WTC11 (cell line): ENCODE data around the gene TSC22D4. TPM values are rescaled to one million over a fixed set of nuclear protein-coding genes. Genes with fewer than 3 reads are reported as not detected.

Source experiments
- ATAC-seq: fragments of 200-7000 bp; cut with Tn5 transposase; 2 replicates; pipeline ENCODE4 v1.10.0; 2021; ENCODE audit warnings: mild to moderate bottlenecking, moderate library complexity
- CTCF ChIA-PET: fragments of 300-600 bp; sonication (Branson Sonifier 250); formaldehyde crosslinking; loops from one replicate; lab custom pipeline; 2021; ENCODE audit warnings: antibody characterized with exemption; lab: Charles Lee
- POLR2A ChIA-PET: fragments of 350-600 bp; sonication (Branson Sonifier 250); formaldehyde crosslinking; loops from one replicate; lab custom pipeline; 2021; ENCODE audit warnings: antibody characterized with exemption; lab: Charles Lee
- DNase-seq: peaks from one replicate; pipeline ENCODE4 v3.0.0; 2021; ENCODE audit warnings: low spot score
- H3K27ac Mint-ChIP-seq: 2 replicates; pipeline ENCODE4 v1.8.0; 2021; ENCODE audit warnings: mixed read lengths
- H3K27me3 Mint-ChIP-seq: 2 replicates; pipeline ENCODE4 v1.8.0; 2021; ENCODE audit warnings: low read depth, mild to moderate bottlenecking, moderate library complexity, mixed read lengths
- H3K36me3 Mint-ChIP-seq: 2 replicates; pipeline ENCODE4 v1.8.0; 2021; ENCODE audit warnings: mixed read lengths
- H3K4me1 Mint-ChIP-seq: 2 replicates; pipeline ENCODE4 v1.8.0; 2022; ENCODE audit warnings: mixed read lengths
- H3K4me3 Mint-ChIP-seq: 2 replicates; pipeline ENCODE4 v1.8.0; 2021; ENCODE audit warnings: mild to moderate bottlenecking, moderate library complexity, mixed read lengths
- H3K9me3 Mint-ChIP-seq: 2 replicates; pipeline ENCODE4 v1.8.0; 2021; ENCODE audit warnings: mixed read lengths
- ATF6 ChIP-seq: sonication (generic); formaldehyde crosslinking; IDR thresholded peaks from 2 replicates; pipeline ENCODE4 v1.8.1; 2023; ENCODE audit warnings: mild to moderate bottlenecking, missing genetic modification reagents
- CBFB ChIP-seq: sonication (generic); formaldehyde crosslinking; IDR thresholded peaks from 2 replicates; pipeline ENCODE4 v1.8.1; 2022; ENCODE audit warnings: mild to moderate bottlenecking, low read depth, missing genetic modification reagents
- GABPB1 ChIP-seq: sonication (generic); formaldehyde crosslinking; IDR thresholded peaks from 2 replicates; pipeline ENCODE4 v1.8.1; 2023; ENCODE audit warnings: mild to moderate bottlenecking, missing genetic modification reagents
- GTF2I ChIP-seq: fragments of 250-450 bp; sonication (Bioruptor Pico); conservative IDR thresholded peaks from 2 replicates; pipeline ENCODE4 v1.4.0; 2021; ENCODE audit warnings: mild to moderate bottlenecking
- IRF1 ChIP-seq: sonication (generic); formaldehyde crosslinking; IDR thresholded peaks from 2 replicates; pipeline ENCODE4 v1.8.0; 2023; ENCODE audit warnings: missing genetic modification reagents
- JAZF1 ChIP-seq: fragments of 250-450 bp; sonication (Bioruptor Pico); IDR thresholded peaks from 2 replicates; pipeline ENCODE4 v1.9.0; 2021; ENCODE audit warnings: moderate library complexity, mild to moderate bottlenecking, inconsistent platforms
- MXD4 ChIP-seq: fragments of 250-450 bp; sonication (Bioruptor Pico); IDR thresholded peaks from 2 replicates; pipeline ENCODE4 v1.8.0; 2021; ENCODE audit warnings: mild to moderate bottlenecking, moderate library complexity, borderline replicate concordance
- NR2C2 ChIP-seq: sonication (generic); formaldehyde crosslinking; IDR thresholded peaks from 2 replicates; pipeline ENCODE4 v1.8.0; 2022; ENCODE audit warnings: mild to moderate bottlenecking, missing genetic modification reagents
- PREB ChIP-seq: sonication (generic); formaldehyde crosslinking; IDR thresholded peaks from 2 replicates; pipeline ENCODE4 v1.8.1; 2022; ENCODE audit warnings: mild to moderate bottlenecking, missing genetic modification reagents, moderate library complexity, borderline replicate concordance
- SMAD4 ChIP-seq: sonication (generic); formaldehyde crosslinking; IDR thresholded peaks from 2 replicates; pipeline ENCODE4 v1.8.0; 2022; ENCODE audit warnings: mild to moderate bottlenecking, missing genetic modification reagents
- ZMAT4 ChIP-seq: fragments of 250-450 bp; sonication (Bioruptor Pico); IDR thresholded peaks from 2 replicates; pipeline ENCODE4 v1.9.0; 2021; ENCODE audit warnings: mild to moderate bottlenecking
- ZNF219 ChIP-seq: sonication (generic); formaldehyde crosslinking; IDR thresholded peaks from 2 replicates; pipeline ENCODE4 v1.8.0; 2023; ENCODE audit warnings: missing genetic modification reagents, mild to moderate bottlenecking, borderline replicate concordance
- ZNF671 ChIP-seq: fragments of 250-450 bp; sonication (Bioruptor Pico); IDR thresholded peaks from 2 replicates; pipeline ENCODE4 v1.8.0; 2021; ENCODE audit warnings: mild to moderate bottlenecking
- total RNA-seq: library from RNA; stranded (reverse); gene quantifications from 3 replicates; pipeline ENCODE4 v1.2.3, GENCODE V29; 2021
- TF ChIP-seq, protein P1 (sequence below): fragments of 250-450 bp; sonication (Bioruptor Pico); IDR thresholded peaks from 2 replicates; pipeline ENCODE4 v1.9.0; 2021; ENCODE audit warnings: mild to moderate bottlenecking, borderline replicate concordance
- TF ChIP-seq, protein P2 (sequence below): fragments of 250-450 bp; sonication (Bioruptor Pico); conservative IDR thresholded peaks from 2 replicates; pipeline ENCODE4 v1.9.0; 2021; ENCODE audit warnings: mild to moderate bottlenecking
- TF ChIP-seq, protein P3 (sequence below): sonication (generic); formaldehyde crosslinking; IDR thresholded peaks from 2 replicates; pipeline ENCODE4 v1.8.0; 2022; ENCODE audit warnings: mild to moderate bottlenecking, missing genetic modification reagents
- TF ChIP-seq, protein P4 (sequence below): sonication (generic); formaldehyde crosslinking; IDR thresholded peaks from 2 replicates; pipeline ENCODE4 v1.8.1; 2023; ENCODE audit warnings: mild to moderate bottlenecking, missing genetic modification reagents, borderline replicate concordance
- TF ChIP-seq, protein P5 (sequence below): sonication (generic); formaldehyde crosslinking; IDR thresholded peaks from 2 replicates; pipeline ENCODE4 v1.8.1; 2023; ENCODE audit warnings: mild to moderate bottlenecking, moderate library complexity, missing genetic modification reagents

The TSC22D4 gene
- total RNA-seq, 1 experiment from 2014 or later, result 34.5 TPM

- ChIA-PET CTCF (interaction anchor here (2.1 kb wide), 1 partner anchor 11 kb away, joined by 6 read pairs; no protein-coding TSS in a partner anchor), POLR2A (interaction anchor here (1.0 kb wide), 1 partner anchor 9 kb away, joined by 3 read pairs; the partner anchor contains the start of gene ZCWPW1)
- no peak for DNase-seq
- Mint-ChIP-seq H3K9me3 (no peaks in the 10 kb centered on the region), H3K4me3 (no peak overlapping the region), H3K4me1 (no peaks in the 10 kb centered on the region), H3K36me3 (no peaks in the 10 kb centered on the region), H3K27me3 (peaks cover 6% of the 10 kb centered on the region), H3K27ac (no peak overlapping the region)
- TF ChIP-seq GABPB1 (no peak), MXD4 (no peak), PREB (no peak), ZNF671 (no peak), ZNF219 (no peak), GTF2I (CRISPR knock-in tag) (no peak), SMAD4 (no peak), CBFB (no peak), ZMAT4 (CRISPR knock-in tag) (no peak), ATF6 (CRISPR knock-in tag) (no peak), JAZF1 (CRISPR knock-in tag) (no peak), NR2C2 (no peak), IRF1 (CRISPR knock-in tag) (no peak)
- TF ChIP-seq, protein P1, sequence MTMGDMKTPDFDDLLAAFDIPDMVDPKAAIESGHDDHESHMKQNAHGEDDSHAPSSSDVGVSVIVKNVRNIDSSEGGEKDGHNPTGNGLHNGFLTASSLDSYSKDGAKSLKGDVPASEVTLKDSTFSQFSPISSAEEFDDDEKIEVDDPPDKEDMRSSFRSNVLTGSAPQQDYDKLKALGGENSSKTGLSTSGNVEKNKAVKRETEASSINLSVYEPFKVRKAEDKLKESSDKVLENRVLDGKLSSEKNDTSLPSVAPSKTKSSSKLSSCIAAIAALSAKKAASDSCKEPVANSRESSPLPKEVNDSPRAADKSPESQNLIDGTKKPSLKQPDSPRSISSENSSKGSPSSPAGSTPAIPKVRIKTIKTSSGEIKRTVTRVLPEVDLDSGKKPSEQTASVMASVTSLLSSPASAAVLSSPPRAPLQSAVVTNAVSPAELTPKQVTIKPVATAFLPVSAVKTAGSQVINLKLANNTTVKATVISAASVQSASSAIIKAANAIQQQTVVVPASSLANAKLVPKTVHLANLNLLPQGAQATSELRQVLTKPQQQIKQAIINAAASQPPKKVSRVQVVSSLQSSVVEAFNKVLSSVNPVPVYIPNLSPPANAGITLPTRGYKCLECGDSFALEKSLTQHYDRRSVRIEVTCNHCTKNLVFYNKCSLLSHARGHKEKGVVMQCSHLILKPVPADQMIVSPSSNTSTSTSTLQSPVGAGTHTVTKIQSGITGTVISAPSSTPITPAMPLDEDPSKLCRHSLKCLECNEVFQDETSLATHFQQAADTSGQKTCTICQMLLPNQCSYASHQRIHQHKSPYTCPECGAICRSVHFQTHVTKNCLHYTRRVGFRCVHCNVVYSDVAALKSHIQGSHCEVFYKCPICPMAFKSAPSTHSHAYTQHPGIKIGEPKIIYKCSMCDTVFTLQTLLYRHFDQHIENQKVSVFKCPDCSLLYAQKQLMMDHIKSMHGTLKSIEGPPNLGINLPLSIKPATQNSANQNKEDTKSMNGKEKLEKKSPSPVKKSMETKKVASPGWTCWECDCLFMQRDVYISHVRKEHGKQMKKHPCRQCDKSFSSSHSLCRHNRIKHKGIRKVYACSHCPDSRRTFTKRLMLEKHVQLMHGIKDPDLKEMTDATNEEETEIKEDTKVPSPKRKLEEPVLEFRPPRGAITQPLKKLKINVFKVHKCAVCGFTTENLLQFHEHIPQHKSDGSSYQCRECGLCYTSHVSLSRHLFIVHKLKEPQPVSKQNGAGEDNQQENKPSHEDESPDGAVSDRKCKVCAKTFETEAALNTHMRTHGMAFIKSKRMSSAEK (CRISPR knock-in tag), result no peak
- TF ChIP-seq, protein P2, sequence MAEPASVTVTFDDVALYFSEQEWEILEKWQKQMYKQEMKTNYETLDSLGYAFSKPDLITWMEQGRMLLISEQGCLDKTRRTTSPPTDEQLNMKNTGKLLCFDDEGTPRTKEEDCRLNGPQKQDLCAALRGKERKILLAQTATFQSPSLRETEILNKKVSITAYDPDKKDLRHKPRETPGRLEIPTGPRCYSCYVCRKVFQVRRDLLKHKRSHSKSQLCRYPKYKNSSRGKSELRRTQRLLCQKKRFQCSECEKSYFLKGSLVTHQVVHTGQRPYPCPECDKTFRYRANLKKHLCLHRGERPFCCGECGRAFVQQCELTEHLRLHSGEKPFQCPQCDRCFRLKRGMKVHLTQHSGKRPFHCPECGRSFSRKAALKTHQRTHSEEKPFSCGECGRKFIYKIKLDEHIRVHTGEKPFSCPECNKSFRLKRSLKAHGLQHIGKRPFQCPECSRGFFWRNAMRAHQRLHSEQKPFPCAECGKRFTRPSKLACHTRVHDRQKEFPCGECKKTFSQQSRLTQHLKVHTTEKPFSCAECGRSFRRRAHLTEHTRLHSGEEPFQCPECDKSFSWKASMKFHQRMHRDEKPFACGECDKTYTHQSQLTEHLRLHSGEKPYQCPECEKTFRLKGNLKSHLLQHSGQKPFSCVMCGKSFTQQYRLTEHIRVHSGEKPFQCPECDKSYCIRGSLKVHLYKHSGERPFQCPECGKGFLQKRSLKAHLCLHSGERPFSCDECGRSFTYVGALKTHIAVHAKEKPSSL (CRISPR knock-in tag), result no peak
- TF ChIP-seq, protein P3, sequence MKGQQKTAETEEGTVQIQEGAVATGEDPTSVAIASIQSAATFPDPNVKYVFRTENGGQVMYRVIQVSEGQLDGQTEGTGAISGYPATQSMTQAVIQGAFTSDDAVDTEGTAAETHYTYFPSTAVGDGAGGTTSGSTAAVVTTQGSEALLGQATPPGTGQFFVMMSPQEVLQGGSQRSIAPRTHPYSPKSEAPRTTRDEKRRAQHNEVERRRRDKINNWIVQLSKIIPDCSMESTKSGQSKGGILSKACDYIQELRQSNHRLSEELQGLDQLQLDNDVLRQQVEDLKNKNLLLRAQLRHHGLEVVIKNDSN, result no peak
- TF ChIP-seq, protein P4, sequence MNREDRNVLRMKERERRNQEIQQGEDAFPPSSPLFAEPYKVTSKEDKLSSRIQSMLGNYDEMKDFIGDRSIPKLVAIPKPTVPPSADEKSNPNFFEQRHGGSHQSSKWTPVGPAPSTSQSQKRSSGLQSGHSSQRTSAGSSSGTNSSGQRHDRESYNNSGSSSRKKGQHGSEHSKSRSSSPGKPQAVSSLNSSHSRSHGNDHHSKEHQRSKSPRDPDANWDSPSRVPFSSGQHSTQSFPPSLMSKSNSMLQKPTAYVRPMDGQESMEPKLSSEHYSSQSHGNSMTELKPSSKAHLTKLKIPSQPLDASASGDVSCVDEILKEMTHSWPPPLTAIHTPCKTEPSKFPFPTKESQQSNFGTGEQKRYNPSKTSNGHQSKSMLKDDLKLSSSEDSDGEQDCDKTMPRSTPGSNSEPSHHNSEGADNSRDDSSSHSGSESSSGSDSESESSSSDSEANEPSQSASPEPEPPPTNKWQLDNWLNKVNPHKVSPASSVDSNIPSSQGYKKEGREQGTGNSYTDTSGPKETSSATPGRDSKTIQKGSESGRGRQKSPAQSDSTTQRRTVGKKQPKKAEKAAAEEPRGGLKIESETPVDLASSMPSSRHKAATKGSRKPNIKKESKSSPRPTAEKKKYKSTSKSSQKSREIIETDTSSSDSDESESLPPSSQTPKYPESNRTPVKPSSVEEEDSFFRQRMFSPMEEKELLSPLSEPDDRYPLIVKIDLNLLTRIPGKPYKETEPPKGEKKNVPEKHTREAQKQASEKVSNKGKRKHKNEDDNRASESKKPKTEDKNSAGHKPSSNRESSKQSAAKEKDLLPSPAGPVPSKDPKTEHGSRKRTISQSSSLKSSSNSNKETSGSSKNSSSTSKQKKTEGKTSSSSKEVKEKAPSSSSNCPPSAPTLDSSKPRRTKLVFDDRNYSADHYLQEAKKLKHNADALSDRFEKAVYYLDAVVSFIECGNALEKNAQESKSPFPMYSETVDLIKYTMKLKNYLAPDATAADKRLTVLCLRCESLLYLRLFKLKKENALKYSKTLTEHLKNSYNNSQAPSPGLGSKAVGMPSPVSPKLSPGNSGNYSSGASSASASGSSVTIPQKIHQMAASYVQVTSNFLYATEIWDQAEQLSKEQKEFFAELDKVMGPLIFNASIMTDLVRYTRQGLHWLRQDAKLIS (CRISPR knock-in tag), result no peak
- TF ChIP-seq, protein P5, sequence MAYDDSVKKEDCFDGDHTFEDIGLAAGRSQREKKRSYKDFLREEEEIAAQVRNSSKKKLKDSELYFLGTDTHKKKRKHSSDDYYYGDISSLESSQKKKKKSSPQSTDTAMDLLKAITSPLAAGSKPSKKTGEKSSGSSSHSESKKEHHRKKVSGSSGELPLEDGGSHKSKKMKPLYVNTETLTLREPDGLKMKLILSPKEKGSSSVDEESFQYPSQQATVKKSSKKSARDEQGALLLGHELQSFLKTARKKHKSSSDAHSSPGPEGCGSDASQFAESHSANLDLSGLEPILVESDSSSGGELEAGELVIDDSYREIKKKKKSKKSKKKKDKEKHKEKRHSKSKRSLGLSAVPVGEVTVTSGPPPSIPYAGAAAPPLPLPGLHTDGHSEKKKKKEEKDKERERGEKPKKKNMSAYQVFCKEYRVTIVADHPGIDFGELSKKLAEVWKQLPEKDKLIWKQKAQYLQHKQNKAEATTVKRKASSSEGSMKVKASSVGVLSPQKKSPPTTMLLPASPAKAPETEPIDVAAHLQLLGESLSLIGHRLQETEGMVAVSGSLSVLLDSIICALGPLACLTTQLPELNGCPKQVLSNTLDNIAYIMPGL (CRISPR knock-in tag), result no peak
- no peak; the same call in 1 of the 2 replicates for ATAC-seq
Measured at GRCh38 chr7:100418930-100419659, 59.9 kb downstream of the TSC22D4 start.
